CD4-positive, alpha-beta T cell (primary cell): ENCODE measurements around the gene DYRK2. TPM values are rescaled to one million over a fixed set of nuclear protein-coding genes. Genes with fewer than 3 reads are reported as not detected.

ENCODE experiments used
- ATAC-seq: fragments of 200-7000 bp; cut with Tn5 transposase; one replicate; pipeline ENCODE4 v1.10.0; 2022; ENCODE audit warnings: mild to moderate bottlenecking; ENCODE audit not compliant: poor library complexity
- CTCF ChIA-PET: fragments of 350-600 bp; sonication (Branson Sonifier 250); formaldehyde crosslinking; loops from one replicate; lab custom pipeline; 2021; ENCODE audit warnings: antibody characterized with exemption, inconsistent platforms; lab: Charles Lee
- POLR2A ChIA-PET: fragments of 350-600 bp; sonication (Branson Sonifier 250); formaldehyde crosslinking; loops from one replicate; lab custom pipeline; 2021; ENCODE audit warnings: antibody characterized with exemption, inconsistent platforms; lab: Charles Lee
- DNase-seq, 14 experiments: peaks; one replicate each; pipeline ENCODE4 v3.0.0-alpha.2; 2013 to 2020; ENCODE audit warnings: mixed read lengths in 2 of 14
- H3K27ac ChIP-seq, 2 donors: one replicate each; pipeline versions ENCODE4 v1.5.1 to v1.7.0; 2013; ENCODE audit warnings: low read length in 2 of 2, low read depth in 1 of 2, mild to moderate bottlenecking in 1 of 2
- H3K27me3 ChIP-seq, 2 experiments: 1 replicate in 1 of 2; 2 replicates in 1 of 2; pipeline versions ENCODE4 v1.6.1 to v1.7.0; 2013; ENCODE audit warnings: low read length in 2 of 2, control low read depth in 1 of 2, mild to moderate bottlenecking in 1 of 2, moderate library complexity in 1 of 2; ENCODE audit not compliant: insufficient read depth in 2 of 2, control insufficient read depth in 1 of 2
- H3K36me3 ChIP-seq: one replicate; pipeline ENCODE4 v1.6.1; 2013; ENCODE audit warnings: low read length, control low read depth; ENCODE audit not compliant: insufficient read depth
- H3K4me1 ChIP-seq: one replicate; pipeline ENCODE4 v1.6.1; 2013; ENCODE audit warnings: low read length, control low read depth; ENCODE audit not compliant: insufficient read depth
- H3K4me3 ChIP-seq: one replicate; pipeline ENCODE4 v1.5.1; 2013; ENCODE audit warnings: mild to moderate bottlenecking, low read length, moderate library complexity
- H3K9me3 ChIP-seq, 2 experiments: 1 replicate in 1 of 2; 2 replicates in 1 of 2; pipeline versions ENCODE4 v1.6.1 to v1.7.0; 2013; ENCODE audit warnings: low read length in 2 of 2, mild to moderate bottlenecking in 2 of 2, control low read depth in 1 of 2, moderate library complexity in 1 of 2; ENCODE audit not compliant: control insufficient read depth in 1 of 2, insufficient read depth in 1 of 2
- H3K27ac Mint-ChIP-seq: one replicate; pipeline ENCODE4 v1.8.0; 2020; ENCODE audit warnings: mixed read lengths
- H3K27me3 Mint-ChIP-seq: one replicate; pipeline ENCODE4 v1.8.0; 2021; ENCODE audit warnings: mixed read lengths
- H3K36me3 Mint-ChIP-seq: one replicate; pipeline ENCODE4 v1.8.0; 2021; ENCODE audit warnings: low read depth, mixed read lengths
- H3K4me1 Mint-ChIP-seq: one replicate; pipeline ENCODE4 v1.8.0; 2021; ENCODE audit warnings: low read depth, mixed read lengths
- H3K4me3 Mint-ChIP-seq: one replicate; pipeline ENCODE4 v1.8.0; 2020; ENCODE audit warnings: mild to moderate bottlenecking, mixed read lengths
- H3K9me3 Mint-ChIP-seq: one replicate; pipeline ENCODE4 v1.8.0; 2020; ENCODE audit warnings: mixed read lengths
- CTCF ChIP-seq: fragments of 200-600 bp; IDR thresholded peaks from one replicate; pipeline ENCODE4 v1.8.0; 2022; ENCODE audit warnings: antibody characterized with exemption, mild to moderate bottlenecking
- intact Hi-C, 2 experiments: fragments of 100-400 bp; cut with DNase I in 1 of 2; cut with micrococcal nuclease in 1 of 2; formaldehyde crosslinking; loops; one replicate each; pipeline versions ENCODE4 v1.15.1 to v1.9.0; 2023 to 2025; cut with DNase I, micrococcal nuclease
- total RNA-seq, 174 experiments: library from RNA in 2 of 174; stranded (reverse) in 2 of 174; gene quantifications; one replicate each; pipeline ENCODE4 v1.2.3 and lab custom pipeline; 2021 to 2026

The DYRK2 gene
- total RNA-seq, 2 experiments from 2014 or later = 123 to 135 TPM

GRCh38 chr12:67618303-67618702 lies 30.2 kb upstream of the DYRK2 start:
- Histone ChIP-seq H3K27ac (no peak overlapping the region), H3K4me1 (no peaks in the 10 kb centered on the region), H3K4me3 (no peak overlapping the region), H3K36me3 (no peaks in the 10 kb centered on the region), H3K9me3 (no peaks in the 10 kb centered on the region), H3K27me3 (no peaks in the 10 kb centered on the region)
- intact Hi-C loops = no loop called here
- TF ChIP-seq CTCF = no peak
- CTCF ChIA-PET = interaction anchor here (1.0 kb wide), 1 partner anchor 61 kb away, joined by 3 read pairs; no protein-coding TSS in a partner anchor
- no peaks in the 10 kb centered on the region for H3K36me3 Mint-ChIP-seq
- ATAC-seq = no peak
- no peak overlapping the region for H3K4me3 Mint-ChIP-seq
- peaks cover 17% of the 10 kb centered on the region for H3K4me1 Mint-ChIP-seq
- POLR2A ChIA-PET = interaction anchor here (1.2 to 1.6 kb wide), 3 partner anchors 12 to 39 kb away, joined by 4 to 5 read pairs (median 5); no protein-coding TSS in a partner anchor
- H3K27ac Mint-ChIP-seq = no peak overlapping the region
- H3K9me3 Mint-ChIP-seq = no peaks in the 10 kb centered on the region
- H3K27me3 Mint-ChIP-seq = no peaks in the 10 kb centered on the region
- DNase-seq = no peak

GRCh38 chr12:67621112-67621511 lies 27.4 kb upstream of the DYRK2 start:
- H3K36me3 Mint-ChIP-seq = no peaks in the 10 kb centered on the region
- peaks cover 24% of the 10 kb centered on the region for H3K4me1 Mint-ChIP-seq
- no peak overlapping the region for H3K27ac Mint-ChIP-seq
- Histone ChIP-seq H3K9me3 (no peaks in the 10 kb centered on the region), H3K36me3 (no peaks in the 10 kb centered on the region), H3K4me3 (no peak overlapping the region), H3K4me1 (no peaks in the 10 kb centered on the region), H3K27ac (no peak overlapping the region), H3K27me3 (no peaks in the 10 kb centered on the region)
- POLR2A ChIA-PET = no interaction called here
- CTCF ChIA-PET = no interaction called here
- no peak for DNase-seq
- TF ChIP-seq CTCF = no peak
- ATAC-seq = no peak
- H3K4me3 Mint-ChIP-seq = no peak overlapping the region
- H3K9me3 Mint-ChIP-seq = no peaks in the 10 kb centered on the region
- H3K27me3 Mint-ChIP-seq = no peaks in the 10 kb centered on the region
- intact Hi-C loops = no loop called here

- Histone ChIP-seq H3K36me3 (no peaks in the 10 kb centered on the region), H3K4me1 (no peaks in the 10 kb centered on the region), H3K9me3 (no peaks in the 10 kb centered on the region), H3K27ac (no peak overlapping the region), H3K27me3 (no peaks in the 10 kb centered on the region), H3K4me3 (no peak overlapping the region)
- peaks cover 29% of the 10 kb centered on the region for H3K4me1 Mint-ChIP-seq
- H3K27ac Mint-ChIP-seq = no peak overlapping the region
- H3K36me3 Mint-ChIP-seq = no peaks in the 10 kb centered on the region
- H3K4me3 Mint-ChIP-seq = no peak overlapping the region
- intact Hi-C loops = no loop called here
- ATAC-seq = no peak
- H3K9me3 Mint-ChIP-seq = no peaks in the 10 kb centered on the region
- POLR2A ChIA-PET = no interaction called here
- no peak for DNase-seq
- H3K27me3 Mint-ChIP-seq = no peaks in the 10 kb centered on the region
- no peak for TF ChIP-seq CTCF
- CTCF ChIA-PET = no interaction called here
These were observed 26.6 kb upstream of the DYRK2 start for GRCh38 chr12:67621926-67622325.
